ENCODE data around the gene BICD1.

DNA sequence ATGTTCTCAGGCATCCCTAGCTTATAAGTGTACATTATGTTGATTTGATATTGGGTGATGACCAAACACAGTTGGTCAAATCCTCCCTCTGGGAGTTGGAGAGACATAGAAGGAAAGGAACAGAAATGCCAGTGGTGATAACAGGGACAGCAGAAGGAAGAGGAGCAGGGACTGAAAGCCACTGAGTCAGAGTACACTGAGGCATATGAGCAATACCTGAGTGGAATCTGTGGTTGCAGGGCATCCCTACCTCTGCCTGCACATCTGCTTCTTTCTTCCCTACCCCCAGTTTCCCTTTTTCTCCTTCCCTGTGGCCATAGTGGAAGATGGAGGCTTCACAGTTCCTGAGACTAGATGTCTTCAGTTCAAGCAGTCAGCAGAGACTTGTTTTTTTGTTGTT lies 44.9 kb downstream of the BICD1 start:
- TF ChIP-seq, protein P1, sequence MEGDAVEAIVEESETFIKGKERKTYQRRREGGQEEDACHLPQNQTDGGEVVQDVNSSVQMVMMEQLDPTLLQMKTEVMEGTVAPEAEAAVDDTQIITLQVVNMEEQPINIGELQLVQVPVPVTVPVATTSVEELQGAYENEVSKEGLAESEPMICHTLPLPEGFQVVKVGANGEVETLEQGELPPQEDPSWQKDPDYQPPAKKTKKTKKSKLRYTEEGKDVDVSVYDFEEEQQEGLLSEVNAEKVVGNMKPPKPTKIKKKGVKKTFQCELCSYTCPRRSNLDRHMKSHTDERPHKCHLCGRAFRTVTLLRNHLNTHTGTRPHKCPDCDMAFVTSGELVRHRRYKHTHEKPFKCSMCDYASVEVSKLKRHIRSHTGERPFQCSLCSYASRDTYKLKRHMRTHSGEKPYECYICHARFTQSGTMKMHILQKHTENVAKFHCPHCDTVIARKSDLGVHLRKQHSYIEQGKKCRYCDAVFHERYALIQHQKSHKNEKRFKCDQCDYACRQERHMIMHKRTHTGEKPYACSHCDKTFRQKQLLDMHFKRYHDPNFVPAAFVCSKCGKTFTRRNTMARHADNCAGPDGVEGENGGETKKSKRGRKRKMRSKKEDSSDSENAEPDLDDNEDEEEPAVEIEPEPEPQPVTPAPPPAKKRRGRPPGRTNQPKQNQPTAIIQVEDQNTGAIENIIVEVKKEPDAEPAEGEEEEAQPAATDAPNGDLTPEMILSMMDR (IDR thresholded peaks at IDR 0.05): no peak
- no peak for TF ChIP-seq POLR2A (IDR thresholded peaks at IDR 0.05)
